HG03066 (cell line): ENCODE data around the gene LRP6.
"Not testable (repeated sequence)": the region's sequence is repeated elsewhere in the genome, so short reads cannot be mapped to it uniquely, and the experiment has no call there.

Experiments used
- ATAC-seq: cut with Tn5 transposase; IDR thresholded peaks from one replicate; pipeline ENCODE4 v1.9.1; 2021; ENCODE audit warnings: low read depth; ENCODE audit not compliant: unreplicated experiment

The LRP6 gene

GRCh38 chr12:12266389-12266872 lies 413 bp downstream of the LRP6 start:
- ATAC-seq: no peak

DNA sequence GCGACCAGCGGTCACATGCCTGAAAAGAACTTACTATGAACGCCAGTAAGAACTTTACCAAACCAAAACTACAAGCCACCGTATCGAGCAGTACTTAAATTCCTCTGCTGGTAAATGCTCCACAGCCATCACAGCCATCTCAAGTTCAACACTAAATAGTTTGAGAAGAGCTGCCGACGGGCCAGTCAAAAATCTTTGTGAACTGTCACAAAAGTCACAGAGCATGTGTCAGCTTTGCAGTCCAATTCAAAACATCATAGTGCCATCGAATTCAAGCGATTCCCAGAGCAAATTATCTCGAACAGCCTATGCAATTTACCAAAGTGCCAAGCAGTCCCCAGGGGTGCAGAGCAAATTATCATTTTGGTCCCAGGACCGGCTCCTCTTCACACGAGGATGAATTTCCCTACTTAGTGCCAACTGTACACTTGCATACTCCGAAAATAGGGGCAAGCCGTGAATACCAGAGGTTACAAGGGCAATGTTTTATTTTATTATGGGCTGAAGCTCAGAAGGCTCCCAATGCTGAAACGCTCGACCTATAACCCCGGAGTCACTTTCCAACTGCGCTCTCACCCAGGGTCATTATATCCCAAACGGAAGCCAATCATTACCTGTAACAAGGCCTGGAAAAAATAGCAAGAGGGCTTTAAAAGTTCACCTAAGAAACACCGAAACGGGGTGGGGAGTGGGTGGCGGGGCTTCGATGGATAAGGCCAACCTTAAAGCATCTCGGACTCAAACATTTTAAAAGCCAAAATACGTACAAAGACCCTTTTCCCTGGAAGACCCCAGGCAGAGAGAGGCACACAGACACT lies 1.1 kb downstream of the LRP6 start:
- ATAC-seq: no peak

DNA sequence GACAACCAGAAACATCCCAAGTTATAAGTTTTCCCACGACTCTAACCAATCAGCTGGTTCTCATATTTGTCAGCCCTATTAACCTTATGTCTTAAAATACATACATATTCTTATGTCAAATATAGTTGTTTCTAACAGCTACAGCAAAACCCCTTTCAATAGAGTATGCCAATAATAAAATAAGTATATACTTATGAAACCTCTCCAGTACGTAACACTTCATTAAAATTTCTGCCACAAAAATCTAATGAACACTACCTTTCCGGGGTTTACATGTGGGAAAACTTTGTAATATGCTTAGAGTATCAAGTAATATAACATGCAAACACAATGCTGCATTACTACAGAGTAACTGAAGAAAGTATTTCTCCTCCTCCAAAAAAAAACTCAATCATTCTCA lies 1.8 kb downstream of the LRP6 start:
- no peak for ATAC-seq

DNA sequence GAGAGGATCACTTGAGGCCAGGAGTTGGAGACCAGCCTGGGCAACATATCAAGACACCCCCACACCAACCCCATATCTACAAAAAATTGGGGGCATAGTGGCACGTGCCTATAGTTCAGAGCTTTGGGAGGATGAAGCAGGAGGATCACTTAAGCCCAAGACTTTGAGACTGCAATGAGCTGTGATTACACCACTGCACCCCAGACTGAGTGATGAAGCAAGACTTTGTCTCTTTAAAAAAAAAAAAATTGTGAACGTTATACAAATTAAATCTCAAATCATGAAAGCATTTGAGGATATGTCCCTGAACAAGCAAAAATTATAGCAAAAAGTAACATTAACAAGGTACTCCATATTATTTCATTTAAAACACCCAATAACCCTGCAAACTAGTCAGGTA lies 2.9 kb downstream of the LRP6 start:
- ATAC-seq: no peak

DNA sequence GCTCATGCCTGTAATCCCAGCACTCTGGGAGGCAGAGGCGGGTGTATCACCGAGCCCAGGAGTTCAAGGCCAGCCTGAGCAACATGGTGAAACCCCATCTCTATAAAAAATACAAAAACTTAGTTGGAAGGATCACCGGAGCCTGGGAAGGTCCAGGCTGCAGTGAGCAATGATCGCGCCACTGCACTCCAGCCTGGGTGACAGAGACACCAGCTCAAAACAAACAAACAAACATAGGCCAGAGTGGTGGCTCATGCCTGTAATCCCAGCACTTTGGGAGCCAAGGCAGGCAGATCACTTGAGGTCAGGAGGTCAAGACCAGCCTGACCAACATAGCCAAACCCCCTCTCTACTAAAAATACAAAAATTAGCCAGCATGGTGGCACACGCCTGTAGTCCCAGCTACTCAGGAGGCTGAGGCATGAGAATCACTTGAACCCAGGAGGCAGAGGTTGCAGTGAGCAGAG lies 10.5 kb downstream of the LRP6 start:
- not testable (repeated sequence) for ATAC-seq

DNA sequence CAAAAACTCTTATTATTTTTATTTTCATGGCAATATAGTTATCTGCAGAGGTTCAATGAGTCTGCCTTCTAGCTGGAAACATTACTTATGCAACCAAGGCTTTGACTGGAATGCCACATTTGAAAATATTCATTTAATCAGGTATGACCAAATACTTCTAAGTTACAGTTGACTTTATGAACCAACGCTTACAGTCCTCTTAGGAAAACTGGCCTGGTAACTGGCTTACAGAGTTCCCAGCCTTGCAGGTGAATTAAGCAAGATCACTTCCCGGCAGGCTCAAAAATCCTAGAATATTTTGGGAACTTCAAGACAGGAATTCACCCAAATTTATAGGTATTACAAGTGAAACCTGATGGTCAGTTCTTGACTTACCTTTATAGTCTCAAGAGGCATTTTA lies 12.3 kb downstream of the LRP6 start:
- no peak for ATAC-seq

DNA sequence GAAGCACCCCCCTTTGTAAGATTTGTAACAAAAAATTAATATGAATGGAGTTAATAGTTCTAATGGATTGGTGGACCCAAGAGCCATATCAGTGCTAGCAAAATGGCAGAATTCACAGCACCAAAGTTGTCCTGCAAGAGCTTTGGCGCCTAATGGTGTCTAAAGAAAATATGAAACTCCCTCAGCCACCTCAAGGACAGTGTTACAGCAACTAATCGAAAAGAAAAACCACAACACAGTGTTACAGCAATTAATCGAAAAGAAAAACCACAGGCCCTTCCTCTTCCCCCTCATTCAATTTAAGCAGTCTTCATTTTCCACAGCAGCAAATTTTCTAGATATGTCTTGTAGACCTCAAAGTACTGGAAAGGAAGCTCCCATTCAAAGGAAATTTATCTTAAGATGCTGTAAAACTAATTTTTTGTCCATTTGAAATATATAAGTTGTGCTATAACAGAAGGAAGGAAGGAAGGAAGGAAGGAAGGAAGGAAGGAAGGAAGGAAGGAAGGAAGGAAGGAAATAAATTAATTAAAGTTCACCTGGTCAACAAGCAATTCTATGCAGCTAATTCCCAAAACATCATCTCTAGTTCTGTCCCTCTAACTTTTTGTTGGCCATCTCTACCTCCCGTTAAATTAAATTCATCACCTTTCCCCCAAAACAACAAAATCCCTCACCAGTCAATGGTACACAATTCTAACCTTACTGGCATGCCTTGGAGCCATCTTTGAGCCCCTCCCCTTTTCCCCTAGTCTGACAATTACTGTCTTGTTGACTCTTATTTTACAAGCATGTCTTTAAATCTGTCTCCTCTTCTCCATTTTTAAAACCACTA lies 17.4 kb downstream of the LRP6 start:
- ATAC-seq: no peak

GRCh38 chr12:12247584-12247983 lies 19.3 kb downstream of the LRP6 start:
- no peak for ATAC-seq

GRCh38 chr12:12244341-12244740 lies 22.5 kb downstream of the LRP6 start:
- ATAC-seq: no peak

DNA sequence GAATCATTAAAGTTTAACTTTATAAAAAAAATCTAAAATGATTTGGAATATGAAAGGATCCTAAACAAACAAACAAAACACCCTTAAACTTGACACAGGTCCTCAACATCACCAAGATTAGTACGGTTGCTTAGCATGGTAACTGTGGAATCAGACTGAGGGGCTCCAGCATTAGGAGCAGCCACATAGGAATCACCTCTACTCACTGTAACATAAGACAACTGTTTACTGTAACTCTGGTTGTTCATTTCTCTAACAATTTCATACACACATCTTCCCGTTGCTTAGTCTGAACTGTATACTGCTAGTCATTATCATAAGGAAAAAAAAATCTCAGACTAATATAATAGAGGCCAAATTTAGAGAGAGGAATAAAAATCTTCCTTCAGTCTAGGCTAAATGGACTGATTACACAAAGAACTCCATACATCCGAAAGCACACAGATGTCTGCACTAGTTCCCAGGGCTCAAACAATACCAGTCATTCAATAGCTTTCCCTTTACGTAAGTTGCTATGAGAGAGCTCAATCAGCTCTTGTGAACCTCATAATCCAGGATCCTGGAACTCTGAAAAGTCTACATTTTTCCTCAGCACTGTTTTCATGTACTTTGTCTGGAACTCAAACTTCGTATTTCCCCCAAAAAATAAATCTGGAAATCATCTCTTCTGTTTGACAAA lies 26.0 kb downstream of the LRP6 start:
- no peak for ATAC-seq

DNA sequence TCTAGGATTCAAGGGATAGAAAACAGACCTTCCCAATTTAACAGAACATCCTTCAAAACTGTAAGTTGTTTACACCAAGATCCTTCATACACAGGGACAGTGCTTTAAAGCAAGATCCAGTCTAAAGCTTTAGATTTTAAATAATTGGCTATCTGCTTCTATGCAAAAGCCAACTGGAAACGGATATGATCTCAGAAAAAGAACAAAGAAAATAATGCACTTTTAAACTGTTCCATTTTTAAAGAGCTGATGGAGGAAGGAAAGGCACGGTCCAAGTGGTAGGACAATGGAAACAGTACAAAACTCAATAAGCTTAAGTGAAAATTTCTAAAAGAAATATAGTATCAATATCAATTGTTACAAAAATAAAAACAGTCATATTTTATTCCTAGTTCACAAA lies 27.7 kb downstream of the LRP6 start:
- no peak for ATAC-seq

GRCh38 chr12:12238605-12239004 lies 28.2 kb downstream of the LRP6 start:
- no peak for ATAC-seq

- no peak for ATAC-seq
Measured at GRCh38 chr12:12236896-12237295, 29.9 kb downstream of the LRP6 start.

DNA sequence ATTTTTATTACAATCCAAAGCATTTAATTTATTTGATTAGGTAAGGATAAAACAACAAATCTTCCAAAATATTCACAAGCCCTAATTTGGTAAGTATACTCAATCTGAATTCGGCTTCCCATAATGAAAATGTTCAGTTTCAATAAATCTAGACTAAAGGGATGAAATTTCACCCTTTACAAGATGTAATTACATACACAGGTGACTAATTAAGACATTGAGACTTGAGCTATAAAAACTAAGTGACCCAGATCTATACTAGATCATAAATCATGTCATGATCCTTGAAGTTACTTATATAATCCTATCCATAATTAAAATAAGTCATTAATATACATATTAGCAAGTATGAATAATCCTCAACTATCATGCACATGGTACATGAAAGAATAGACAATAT lies 36.6 kb downstream of the LRP6 start:
- ATAC-seq: no peak

- no peak for ATAC-seq
Measured at GRCh38 chr12:12229556-12230092, 37.2 kb downstream of the LRP6 start.

- ATAC-seq: no peak
Measured at GRCh38 chr12:12228402-12228801, 38.4 kb downstream of the LRP6 start.

DNA sequence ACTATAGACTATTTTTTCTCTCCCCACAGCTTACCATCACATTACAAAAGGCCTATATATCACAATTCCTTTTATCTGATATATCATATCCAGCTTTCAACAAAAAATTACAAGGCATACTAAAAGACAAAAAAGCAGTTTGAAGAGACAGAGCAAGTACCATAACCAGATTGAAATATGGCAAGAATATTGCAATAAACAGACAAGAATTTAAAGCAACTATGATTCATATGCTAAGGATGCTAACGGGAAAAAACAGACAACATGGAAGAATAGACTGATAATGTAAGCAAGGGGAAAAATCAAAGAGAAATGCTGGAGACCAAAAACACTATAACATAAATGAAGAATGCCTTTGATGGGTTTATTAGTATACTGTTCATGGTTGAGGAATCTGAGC lies 40.7 kb downstream of the LRP6 start:
- ATAC-seq: no peak

DNA sequence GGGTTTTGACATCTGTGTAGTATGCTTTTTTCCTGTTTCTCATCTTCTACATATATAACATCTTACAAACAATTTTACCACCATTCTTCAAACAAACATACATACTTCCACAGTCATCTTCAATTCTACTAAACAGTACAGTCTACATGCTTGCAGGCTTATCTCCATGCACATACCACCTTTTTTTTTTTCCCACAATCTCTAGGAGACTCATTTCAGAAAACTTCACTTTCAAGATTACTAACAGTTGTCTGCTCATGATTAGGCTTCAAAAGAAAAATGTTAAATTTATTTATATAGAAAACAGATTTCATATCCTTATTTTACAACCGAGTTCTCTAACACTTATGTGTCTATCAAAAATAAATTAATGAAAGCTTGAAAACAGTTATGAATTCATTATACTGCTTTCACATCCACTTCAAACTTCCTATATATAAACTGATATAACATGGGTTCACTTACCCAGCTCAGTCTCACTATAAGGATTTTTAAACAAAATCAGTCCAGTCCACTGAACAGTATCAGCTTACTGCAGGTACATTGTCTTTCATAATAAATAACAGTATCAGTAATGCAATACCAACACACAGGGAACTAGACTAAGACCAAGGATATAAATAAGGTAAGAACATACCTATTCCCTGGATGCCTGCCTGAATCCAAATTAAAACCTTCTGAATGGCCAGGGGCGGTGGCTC lies 42.5 kb downstream of the LRP6 start:
- ATAC-seq: no peak

DNA sequence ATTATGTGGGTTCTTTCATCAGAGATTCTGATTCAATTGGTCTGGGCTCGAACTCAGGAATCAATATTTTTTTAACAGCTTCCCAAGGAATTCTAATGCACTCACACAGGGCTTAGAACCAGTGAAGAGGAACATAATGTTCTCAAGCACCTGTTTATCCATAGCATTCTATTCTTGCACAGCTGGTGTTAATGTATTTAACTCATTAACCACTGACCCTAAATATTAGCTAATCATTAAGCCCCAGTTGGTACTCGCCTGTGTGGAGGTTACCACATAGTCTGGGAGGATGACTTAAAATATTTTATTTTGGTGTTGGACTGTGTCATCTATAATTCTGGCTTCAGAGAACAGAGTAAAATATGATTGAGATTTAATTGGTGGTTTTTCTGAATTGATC lies 45.3 kb downstream of the LRP6 start:
- ATAC-seq: no peak

GRCh38 chr12:12219664-12220063 lies 47.2 kb downstream of the LRP6 start:
- ATAC-seq: no peak
